ENCODE measurements around the gene FATE1.
A peak's percentile ranks its signal among the peaks of the same experiment; 100 is the strongest.
"Not testable (repeated sequence)": the region's sequence is repeated elsewhere in the genome, so short reads cannot be mapped to it uniquely, and the experiment has no call there.

The FATE1 gene

GRCh38 chrX:151715752-151716151, at the start of gene FATE1:
FATE1 (plus strand) TSS chrX:151716035; CDS start chrX:151716120, 85 bp downstream.
- no peak for DNase-seq (ENCODE audit: low read depth, low spot score)

GRCh38 chrX:151675121-151675746, 40.6 kb upstream of the FATE1 start:
- peak; percentile 13 for DNase-seq (ENCODE audit: low read depth, low spot score)

- no peak for DNase-seq (ENCODE audit: low read depth, low spot score)
These were observed 39.6 kb upstream of the FATE1 start for GRCh38 chrX:151676196-151676595.

- DNase-seq (ENCODE audit: low read depth, low spot score), result no peak
These were observed 35.9 kb upstream of the FATE1 start for GRCh38 chrX:151679798-151680402.

GRCh38 chrX:151680805-151681204, 35.0 kb upstream of the FATE1 start:
- peak; percentile 80 for DNase-seq (ENCODE audit: low read depth, low spot score)

GRCh38 chrX:151687635-151688034, 28.2 kb upstream of the FATE1 start:
- DNase-seq (ENCODE audit: low read depth, low spot score), result no peak

- DNase-seq (ENCODE audit: low read depth, low spot score), result no peak
These were observed 27.1 kb upstream of the FATE1 start for GRCh38 chrX:151688695-151689094.

GRCh38 chrX:151692825-151693224, 23.0 kb upstream of the FATE1 start:
- no peak for DNase-seq (ENCODE audit: low read depth, low spot score)

- no peak for DNase-seq (ENCODE audit: low read depth, low spot score)
These were observed 21.7 kb upstream of the FATE1 start for GRCh38 chrX:151694121-151694520.

- DNase-seq (ENCODE audit: low read depth, low spot score), result peak; percentile 40
These were observed 20.9 kb upstream of the FATE1 start, which contains the start of gene PRRG3 for GRCh38 chrX:151694661-151695582. PRRG3 (plus strand) TSS chrX:151695458; CDS start chrX:151698815, 3,357 bp downstream.

- no peak for DNase-seq (ENCODE audit: low read depth, low spot score)
These were observed 20.1 kb upstream of the FATE1 start for GRCh38 chrX:151695583-151696340.

GRCh38 chrX:151697082-151697481, 18.8 kb upstream of the FATE1 start:
- DNase-seq (ENCODE audit: low read depth, low spot score), result not testable (repeated sequence)

- DNase-seq (ENCODE audit: low read depth, low spot score), result no peak
These were observed 18.3 kb upstream of the FATE1 start for GRCh38 chrX:151697522-151697921.

- no peak for DNase-seq (ENCODE audit: low read depth, low spot score)
These were observed 17.4 kb upstream of the FATE1 start for GRCh38 chrX:151698485-151698884.

GRCh38 chrX:151699746-151700145, 16.1 kb upstream of the FATE1 start:
- DNase-seq (ENCODE audit: low read depth, low spot score), result no peak

GRCh38 chrX:151700581-151700980, 15.3 kb upstream of the FATE1 start:
- DNase-seq (ENCODE audit: low read depth, low spot score), result no peak

GRCh38 chrX:151701071-151701470, 14.8 kb upstream of the FATE1 start:
- no peak for DNase-seq (ENCODE audit: low read depth, low spot score)

- DNase-seq (ENCODE audit: low read depth, low spot score), result no peak
These were observed 14.3 kb upstream of the FATE1 start for GRCh38 chrX:151701531-151701930.

- DNase-seq (ENCODE audit: low read depth, low spot score), result no peak
These were observed 13.7 kb upstream of the FATE1 start for GRCh38 chrX:151702026-151702714.

- DNase-seq (ENCODE audit: low read depth, low spot score), result no peak
These were observed 13.0 kb upstream of the FATE1 start for GRCh38 chrX:151702741-151703340.

- DNase-seq (ENCODE audit: low read depth, low spot score), result no peak
These were observed 12.3 kb upstream of the FATE1 start for GRCh38 chrX:151703487-151703886.
